Activated CD8-positive, alpha-beta memory T cell treated with anti-CD3 and anti-CD28 coated beads, Interleukin-2, amount 50 U/mL, for 24 hours (primary cell): Measurements from ENCODE around the gene ISOC1.

Source experiments
- DNase-seq: peaks from one replicate; pipeline ENCODE4 v3.0.0-alpha.2; 2020; ENCODE audit errors: extremely low read depth

Gene ISOC1

DNA sequence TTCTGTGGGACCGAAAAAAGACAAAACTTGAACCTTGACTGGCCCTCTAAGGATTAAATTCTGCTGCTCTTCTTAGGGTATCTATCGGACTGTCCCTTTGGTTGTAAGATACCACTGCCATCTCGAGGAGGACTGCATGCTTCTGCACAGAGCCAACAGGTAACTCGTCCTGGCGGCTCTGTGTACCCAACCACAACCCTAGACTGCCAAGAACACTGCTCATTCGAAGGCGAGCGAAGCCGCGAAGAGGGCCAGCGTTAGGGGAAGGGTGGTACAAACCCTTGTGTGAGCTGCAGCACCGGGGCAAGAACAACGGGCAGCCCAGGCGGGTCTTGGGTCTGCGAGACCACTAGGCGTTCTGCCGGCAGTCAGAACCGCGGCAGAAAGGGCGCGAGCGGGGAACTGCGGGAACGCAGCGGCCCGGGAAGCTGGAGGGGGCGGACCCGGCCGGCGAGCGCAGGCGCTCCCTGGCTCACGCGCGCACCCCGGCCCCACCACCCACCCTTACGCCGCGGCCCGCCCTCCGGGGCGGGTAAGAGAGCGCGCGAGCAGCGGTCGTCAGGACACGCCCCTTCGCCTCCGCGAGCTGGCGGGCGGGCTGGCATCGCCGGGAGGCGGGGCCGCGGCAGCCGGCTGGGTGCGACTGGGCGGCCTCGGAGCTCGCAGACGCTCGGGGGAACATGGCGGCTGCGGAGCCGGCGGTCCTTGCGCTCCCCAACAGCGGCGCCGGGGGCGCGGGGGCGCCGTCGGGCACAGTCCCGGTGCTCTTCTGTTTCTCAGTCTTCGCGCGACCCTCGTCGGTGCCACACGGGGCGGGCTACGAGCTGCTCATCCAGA, at the start of gene ISOC1:
TSS of gene ISOC1 (plus strand) at position 663 of the 837 bp plus-strand sequence. CDS start at position 681, 18 bp downstream.
- DNase-seq: peak; percentile 78

DNA sequence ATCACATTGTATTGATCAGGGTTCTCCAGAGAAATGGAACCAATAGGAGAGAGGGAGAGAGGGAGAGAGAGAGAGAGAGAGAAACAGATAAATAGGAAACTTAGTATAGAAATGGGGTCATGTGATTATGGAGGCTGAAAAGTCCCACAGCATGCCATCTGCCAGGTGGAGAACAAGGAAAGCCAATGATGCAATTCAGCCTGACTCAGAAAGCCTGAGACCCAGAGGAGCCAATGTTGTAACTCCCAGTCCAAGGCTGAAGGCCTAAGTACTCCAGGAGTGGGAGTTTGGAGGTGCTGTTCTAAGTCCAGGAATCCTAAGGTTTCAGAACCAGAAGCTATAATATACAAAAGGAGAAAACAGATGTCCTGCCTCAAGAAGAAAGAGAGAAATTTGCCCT, 48.4 kb upstream of the ISOC1 start:
- DNase-seq: no peak

DNA sequence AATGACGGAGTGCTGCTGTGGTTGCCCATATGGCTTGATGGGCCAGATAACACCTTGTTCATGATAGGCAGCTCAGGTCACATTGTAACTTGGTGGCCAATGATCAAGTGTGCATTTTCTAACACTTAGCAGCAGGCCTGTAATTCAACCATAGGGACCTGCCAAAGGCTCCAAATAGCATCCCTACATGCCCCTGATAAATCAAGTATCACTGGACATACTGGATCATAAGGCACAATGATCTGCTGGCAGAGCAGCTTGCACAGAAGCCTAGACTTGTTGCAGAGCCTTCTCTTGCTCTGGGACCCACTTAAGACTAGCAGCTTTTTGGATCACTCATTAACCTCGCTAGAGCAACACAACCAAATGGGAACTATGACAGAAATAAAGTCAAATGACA, 46.0 kb upstream of the ISOC1 start:
- no peak for DNase-seq

DNA sequence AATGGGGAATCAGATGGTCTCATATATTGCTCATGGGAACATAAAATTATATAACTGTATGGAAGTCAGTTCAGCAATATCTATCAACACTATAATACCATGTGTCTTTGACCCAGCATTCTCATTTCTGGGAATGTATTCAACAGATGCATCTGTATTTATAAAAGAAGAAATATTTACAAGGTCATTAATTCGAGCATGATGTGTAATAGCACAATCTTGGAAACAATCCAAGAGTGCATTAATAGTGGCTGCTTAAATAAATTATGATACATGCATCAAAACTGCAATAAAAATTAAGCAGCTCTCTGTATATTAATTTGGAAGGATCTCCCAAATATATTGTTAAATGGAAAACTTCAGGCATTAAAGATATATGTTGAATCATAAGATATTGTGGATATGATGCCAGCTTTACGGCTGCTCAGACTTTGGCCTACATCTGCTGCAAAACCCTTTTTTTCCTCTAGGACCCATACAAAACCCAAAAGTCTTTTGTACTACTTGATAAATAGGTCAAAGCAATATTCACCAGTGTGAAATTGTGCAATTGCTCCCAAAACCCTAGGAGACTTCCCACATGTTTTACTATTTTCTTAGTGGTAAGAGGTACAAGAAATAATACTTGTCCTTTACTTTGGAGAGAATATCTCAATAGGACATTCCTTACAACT, 45.3 kb upstream of the ISOC1 start:
- DNase-seq: no peak

DNA sequence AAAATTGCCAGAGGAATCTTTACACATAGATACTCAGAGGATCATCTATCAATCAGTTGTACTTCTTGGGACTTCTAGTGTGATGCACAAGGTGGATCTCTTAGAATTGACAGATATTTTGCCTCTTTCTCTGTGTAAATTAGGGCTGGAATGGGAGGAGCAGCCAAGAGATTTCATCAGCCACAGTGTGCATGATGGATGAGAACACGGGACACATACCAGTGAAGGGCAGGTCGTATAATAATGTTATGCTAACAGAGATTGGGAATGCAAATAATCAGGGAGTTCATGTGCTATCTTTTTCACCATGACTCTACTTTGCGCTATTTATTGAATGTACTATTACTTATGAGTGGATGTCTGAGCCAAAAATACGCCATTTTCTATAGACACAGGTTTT, 43.3 kb upstream of the ISOC1 start:
- DNase-seq: no peak

DNA sequence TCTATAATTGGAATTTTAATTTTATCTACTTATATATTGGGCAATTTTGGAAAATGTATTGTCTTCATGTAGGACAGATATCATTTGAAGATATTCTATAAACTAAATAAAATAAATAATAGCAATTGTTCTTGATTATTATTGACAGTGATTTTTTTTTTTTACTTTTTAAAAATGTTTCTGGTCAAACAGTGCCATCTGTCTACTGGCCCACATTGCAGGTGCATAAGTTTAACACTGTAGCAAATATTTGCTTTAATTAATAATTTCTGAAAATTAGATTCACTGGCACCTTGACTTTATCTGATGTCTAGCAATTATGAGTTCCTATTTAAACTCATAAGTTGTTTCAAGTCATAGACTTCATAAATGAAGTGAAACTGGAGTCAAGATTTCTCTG, 41.1 kb upstream of the ISOC1 start:
- no peak for DNase-seq

DNA sequence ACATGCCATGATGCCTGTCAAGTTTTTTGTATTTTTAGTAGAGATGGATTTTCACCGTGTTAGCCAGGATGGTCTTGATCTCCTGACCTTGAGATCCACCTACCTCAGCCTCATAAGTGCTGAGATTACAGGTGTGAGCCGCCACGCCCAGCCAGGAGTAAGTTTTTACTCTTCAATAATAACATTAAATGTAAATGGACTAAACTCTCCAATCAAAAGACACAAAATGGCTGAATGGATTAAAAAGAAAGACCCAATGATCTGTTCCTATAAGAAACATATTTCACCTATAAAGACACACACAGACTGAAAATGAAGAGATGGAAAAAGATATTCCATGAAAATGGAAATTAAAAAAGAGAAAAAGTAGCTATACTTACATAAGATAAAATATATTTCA, 37.2 kb upstream of the ISOC1 start:
- DNase-seq: no peak

DNA sequence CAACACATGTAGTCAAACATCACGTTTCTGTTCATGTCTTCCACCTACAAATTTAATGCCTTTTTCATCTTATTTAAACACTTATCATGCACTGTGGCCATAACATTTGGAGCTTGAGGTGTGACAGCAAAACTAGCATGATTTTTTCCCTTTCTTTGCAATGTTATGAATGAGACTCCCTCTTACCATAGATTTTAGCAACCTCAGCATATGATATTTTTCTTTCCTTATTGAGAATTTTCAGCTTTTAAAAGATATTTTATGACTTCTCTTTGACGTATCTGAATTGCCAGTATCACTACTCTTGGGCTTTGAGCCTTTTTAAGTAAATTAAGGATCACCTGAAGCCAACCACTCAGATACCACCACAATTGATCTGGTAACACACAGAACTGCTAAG, 32.7 kb upstream of the ISOC1 start:
- no peak for DNase-seq

DNA sequence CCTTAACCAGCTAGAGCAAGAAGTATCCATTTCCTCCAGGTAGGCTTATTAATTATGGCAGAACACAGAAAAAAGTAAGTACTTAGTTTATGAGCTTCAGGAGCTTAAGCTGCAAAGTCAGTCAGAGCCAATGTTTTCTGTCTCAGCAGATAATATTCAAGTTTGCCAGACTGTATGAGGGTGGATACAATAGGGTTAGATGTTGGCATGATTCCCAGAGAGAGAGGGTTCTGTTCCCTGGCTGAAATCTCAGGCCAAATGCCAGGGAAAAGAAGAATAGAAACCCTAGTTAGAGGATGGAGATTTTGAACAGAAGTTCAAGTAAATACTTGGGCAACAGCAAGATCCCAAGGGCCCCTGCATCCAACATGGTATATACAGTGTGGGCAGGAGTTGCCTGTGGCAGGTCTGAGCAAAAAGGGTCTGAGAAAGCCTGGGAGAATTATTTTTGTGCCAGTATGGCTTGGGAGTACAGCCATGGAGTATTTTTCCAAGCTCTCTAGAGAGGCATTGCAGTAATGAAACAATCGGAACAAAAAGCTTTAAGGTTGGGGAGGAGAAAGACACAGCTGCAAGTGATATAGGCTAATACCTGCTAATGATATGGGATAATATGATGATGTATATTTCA, 31.0 kb upstream of the ISOC1 start:
- DNase-seq: no peak

DNA sequence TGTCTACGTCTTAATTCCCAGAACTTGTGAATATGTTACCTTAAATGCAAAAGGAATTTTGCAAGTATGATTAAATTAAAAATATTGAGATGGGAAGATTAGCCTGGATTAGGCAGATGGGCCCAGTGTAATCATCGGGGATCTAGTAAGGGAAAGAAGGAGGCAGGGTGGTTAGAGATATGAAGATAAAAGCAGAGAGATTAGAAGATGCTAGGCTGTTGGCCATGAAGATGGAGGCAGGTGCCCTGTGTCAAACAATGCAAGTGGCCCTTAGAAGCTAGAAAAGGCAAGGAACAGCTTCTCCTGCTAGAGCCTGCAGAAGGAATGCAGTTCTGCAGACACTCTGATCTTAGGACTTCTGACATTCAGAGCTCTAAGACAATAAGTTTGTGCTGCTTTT, 28.8 kb upstream of the ISOC1 start:
- DNase-seq: no peak

DNA sequence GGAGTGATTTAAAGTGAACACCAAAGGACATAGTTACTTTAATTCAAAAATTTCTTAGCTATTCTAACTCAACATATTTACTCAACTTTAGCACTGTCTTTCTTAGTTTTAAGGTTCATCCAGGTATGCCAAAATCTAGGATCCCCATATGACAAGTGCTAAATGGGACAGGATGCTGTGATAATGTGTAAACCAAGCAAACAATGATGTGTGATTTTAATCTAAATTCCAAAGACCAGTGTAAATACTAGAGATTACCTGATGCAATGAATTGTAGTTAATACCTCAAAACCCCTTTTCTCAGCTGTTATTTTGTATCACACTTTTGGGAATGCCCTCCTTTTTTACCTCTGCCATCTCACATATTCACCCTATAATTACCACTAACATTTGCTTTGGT, 26.8 kb upstream of the ISOC1 start:
- no peak for DNase-seq

DNA sequence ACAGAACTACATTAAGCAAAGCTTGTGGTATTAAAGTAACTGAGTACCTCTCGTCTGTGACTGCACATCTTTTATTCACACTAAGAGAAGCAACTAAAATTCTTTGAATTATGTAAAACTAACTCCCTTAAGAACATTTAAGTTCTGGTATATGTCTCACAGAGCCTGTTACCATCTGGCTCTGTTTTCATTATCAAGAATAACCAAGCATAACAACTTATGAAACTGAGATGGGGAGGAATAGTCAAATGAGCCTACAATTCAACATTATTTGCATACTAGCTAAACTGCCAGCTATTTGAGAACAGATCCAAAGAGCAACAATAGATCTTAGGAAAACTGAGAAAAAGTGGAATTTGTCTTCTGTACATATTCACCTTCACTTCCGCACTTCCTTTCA, 25.3 kb upstream of the ISOC1 start:
- DNase-seq: no peak

DNA sequence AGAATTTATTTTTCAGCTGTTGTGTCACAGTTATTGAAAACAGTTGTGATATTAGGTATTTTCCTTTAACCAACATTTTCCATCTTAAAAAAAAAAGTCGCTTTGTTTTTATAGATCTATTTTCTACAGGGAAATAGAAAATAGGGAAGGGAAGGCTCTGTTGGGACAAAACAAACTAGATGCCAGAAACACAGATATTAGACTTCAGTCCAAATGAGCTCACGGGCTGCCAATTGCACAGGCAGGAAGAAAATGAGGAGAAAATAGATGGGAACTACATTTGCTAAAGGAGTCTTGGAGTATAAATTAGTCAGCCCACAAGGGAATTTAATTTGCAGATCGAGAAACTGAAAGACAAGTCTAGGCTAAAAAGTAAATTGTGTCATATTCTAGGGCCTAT, 21.4 kb upstream of the ISOC1 start:
- DNase-seq: no peak

DNA sequence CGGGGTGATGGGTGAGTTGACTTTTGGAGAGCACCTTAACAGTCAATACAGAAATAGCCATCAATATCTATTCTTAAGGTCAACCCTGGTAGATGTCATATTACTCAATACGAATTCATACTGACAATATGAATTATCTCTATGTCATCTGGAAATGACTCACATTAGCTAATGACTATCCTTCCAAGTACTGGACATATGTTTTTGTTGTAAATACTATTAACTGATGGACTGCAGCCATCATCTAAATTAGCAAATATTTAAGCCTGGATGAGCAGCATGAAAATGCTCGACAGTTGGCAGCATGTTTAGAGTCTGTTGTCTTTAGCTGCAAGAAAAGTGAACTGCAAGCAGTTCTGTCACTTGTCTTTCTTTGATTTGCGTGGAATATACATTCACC, 19.6 kb upstream of the ISOC1 start:
- no peak for DNase-seq

DNA sequence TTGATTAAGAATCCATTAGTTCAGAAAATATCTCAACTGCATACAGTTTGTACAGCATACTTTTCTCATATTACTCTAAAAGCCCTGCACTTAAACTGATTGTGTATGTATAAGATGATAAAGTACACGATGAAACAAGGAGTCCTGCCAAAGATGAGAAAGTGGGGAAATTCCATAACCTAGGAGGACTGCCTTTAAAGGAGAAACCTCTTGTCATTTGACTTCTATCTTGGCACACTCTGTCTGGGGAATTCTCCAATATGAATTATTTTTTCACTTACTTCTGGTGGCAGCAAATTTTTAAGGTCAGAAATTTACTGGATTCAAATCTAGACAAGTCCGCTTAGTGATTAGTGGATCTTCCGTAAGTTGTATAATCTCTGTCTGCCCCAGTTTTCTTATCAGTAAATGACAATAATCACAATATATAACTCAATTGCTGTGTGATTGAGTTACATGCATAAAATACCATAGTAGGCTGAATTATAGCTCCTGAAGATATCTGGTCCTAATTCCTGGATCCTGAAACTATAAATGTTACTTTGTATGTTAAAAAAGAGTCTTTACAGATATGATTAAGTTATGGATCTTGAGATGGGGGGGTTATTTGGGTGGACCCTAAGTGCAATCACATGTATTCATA, 17.0 kb upstream of the ISOC1 start:
- DNase-seq: no peak

DNA sequence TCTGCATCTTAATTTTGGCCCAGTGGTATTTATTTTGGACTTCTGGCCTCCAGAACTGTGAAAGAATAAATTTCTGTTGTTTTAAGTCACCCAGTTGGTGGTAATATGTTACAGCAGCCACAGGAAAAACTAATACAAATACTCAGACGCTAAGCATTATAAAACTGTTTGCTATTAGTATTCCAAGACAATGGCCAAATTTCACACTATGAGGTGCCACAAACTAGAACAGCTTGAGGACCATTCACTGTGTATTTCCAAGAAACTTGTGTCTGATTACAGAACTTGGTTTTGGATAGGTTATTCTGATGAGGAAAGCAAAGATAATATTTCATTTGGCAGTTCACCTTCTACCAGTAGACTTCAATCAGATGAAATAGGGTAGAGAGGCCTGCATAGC, 16.3 kb upstream of the ISOC1 start:
- DNase-seq: no peak

DNA sequence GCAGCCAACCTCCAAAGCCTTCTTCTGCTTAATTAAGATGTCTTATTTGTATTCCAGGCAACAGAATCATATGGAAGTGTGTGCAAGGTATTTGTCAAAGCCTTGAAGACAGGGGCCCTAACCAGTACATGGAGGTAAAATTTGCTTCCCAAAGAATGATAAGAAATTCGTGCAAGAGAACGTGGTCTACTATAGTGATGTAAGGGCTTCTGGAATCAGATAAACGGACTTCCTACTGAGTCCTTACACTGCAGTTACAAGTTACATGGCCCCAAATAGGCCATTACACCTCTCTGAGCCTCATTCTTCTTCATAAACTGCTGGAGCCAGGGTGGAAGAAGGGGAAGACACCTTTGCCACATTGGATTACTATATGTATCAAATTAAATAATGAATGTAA, 15.9 kb upstream of the ISOC1 start:
- no peak for DNase-seq

DNA sequence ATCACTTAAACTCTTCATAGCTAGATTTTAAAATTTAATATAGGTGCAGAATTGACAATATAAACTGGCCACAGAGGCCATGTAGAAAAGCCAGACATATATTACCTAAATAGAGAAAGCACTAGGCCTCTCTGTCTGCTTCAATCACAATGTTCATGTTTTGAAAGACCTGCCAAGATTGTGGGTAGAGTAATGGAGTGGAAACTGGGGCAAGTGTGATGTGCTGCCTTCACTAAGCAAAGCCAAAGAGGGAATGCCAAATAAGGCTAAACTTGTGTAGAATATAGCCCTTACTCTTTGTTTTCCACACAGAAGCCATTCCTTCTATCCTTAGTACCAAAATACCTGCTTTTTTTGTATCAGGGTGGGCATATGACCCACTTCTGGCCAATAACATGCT, 15.1 kb upstream of the ISOC1 start:
- DNase-seq: no peak

DNA sequence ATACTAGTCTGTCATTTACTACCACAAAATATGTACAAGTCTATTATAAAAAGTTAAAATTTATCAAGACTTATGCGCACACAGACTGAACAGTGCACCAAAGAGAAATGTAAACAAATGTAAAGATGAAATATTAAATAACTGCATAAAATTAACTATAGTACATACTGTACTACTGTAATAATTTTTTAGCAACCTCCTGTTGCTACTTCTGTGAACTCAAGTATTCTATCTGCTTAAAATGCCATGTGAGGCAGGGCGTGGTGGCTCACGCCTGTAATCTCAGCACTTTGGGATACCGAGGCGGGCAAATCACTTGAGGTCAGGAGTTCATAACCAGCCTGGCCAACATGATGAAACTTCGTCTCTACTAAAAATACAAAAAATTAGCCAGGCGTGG, 13.8 kb upstream of the ISOC1 start:
- no peak for DNase-seq

DNA sequence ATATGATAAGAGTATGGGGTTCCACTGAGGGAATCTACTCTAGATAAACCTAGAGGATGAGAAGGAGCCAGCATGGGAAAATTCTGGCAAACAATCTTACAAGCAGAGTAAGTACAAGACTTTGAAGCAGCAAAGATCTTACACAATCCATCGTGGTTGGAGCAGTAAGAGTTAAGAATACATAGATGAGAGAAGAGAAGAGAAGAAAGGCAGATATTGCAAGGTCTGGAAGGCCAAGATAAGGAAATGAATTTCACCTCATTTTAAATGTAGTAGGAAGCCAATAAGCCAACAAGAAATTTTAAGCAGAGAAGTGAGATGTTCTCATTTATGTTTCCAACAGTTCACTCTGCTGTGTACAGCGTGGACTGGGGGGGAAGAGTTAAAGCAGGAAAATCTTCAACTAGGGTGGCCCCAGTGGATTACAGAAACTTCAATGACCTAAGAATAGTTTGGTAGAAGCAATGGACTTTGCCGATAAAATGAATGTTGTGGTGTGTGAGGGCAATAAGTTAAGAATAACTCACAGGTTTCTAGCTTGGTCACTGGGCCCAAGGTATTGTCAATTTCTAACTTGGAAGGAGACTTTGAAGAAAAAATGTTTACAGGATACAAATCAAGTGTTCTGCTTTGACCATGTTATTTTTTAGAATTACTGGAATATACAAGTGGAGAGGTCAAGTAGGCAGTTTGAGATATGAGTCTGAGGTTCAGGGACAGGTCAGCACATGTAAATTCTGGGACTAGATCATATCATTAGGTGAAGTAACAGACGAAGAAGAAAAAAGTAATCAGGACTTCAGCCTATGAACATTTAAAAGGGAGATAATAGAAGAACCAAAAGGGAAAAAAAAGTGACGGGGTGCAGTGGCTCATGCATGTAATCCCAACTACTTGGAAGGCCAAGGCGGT, 12.1 kb upstream of the ISOC1 start:
- DNase-seq: no peak
